Measurements from ENCODE around the gene CDA. TPM values are rescaled to one million over a fixed set of nuclear protein-coding genes. Genes with fewer than 3 reads are reported as not detected.

Gene CDA
- total RNA-seq, 1 donor from 2014 or later: 2.4 TPM

DNA sequence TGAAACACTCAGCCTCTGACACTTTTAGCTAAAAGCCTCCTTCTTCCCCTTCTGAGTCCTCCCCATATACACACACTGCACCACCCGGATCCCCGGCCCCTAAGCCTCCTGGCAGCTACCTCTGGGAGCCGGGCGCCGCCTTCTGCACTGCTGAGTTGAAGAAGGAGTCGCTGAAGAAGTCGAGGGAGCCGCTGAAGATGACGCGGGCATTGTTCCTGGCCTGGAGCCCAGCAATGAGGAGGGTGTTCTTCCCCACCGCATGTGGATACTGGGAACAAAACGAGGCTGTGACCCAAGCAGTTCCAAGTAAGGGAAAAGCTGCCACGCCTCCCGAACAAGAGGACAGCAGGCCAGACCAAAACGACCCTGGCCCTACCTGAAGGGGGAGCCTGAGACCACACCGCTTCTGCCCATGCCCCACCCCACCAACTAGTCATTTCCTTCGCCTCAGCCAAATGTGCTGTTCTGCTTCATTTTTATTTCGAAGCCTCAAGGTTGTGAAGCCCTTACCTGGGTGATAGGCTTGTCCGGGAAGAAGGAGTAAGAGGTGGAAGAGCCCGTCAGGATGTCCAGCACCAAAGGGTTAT lies 65.3 kb downstream of the CDA start:
- DNase-seq: no peak

DNA sequence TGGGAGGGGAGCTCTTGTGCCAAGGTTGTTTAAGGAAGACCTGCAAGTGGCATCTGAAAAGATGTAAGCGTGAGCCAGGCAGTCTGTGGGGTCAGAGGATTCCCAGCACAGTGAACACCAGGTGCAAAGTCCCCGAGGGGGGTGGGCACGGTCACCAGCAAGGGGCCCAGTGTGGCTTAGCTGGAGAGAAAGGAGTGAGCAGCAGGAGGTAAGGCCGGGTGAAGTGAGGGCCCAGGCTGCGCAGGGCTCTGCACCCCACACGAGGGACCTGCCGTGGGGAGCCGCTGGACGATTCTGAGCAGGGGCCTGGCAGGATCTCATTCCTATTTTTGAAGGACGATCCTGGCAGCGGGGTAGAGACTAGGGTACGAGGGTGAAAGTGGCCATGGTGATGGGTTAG lies 68.1 kb downstream of the CDA start:
- DNase-seq: no peak

DNA sequence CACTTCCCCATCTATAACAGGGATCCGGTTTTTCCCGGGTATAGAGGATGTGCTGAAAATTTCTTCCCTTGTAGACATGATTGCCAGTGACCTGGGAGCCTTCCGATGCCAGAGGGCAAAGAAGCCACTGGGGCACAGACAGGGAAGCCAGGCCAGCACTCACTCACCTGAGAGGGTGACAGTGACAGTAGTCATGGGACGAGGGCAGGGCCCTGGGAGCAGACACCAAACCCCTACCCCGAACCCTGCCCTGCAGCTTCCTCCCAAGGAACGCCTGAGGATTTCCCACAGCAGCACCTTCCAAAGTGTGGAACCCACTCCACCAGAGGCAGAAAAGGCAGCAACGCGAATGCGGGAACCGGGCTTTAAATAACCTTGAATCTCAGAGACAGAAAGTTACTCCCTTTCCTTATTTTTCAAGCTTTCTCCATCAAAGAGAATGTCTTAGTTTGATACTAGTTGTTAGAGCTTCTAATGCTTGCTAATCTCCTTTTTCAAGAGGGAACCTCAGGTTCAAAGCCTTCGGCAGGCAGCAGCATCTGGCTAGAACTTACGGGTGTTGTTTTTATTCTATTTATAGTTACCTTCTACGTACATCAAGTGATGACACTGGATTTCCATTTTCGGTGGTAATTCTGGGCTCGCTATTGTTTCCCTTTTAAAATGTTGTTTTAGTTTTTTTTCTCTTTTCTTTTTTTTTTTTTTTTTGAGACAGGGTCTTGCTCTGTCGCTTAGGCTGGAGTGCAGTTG lies 69.4 kb downstream of the CDA start:
- no peak for DNase-seq

DNA sequence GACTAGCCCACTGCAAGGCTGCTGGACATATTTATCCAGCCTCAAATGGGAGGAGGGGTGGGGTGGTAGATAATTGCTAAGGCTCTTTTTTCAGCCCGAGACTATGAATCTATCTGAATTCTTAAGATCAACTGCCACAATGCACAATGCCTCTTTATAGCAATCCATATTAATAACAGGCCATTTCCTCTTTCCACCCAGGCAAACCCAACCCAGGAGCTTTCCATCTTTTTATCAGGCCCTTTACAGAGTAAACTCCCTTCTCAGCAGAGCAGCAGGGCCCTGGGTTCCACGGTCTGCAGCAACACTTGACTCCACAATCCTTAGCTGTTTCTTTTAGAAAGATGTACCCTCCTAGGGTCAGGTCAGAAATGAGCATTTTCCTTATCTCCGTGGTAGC lies 71.5 kb downstream of the CDA start:
- DNase-seq: peak; percentile 16

- peak; percentile 38 for DNase-seq
These were observed 71.9 kb downstream of the CDA start for GRCh38 chr1:20660847-20661206.

GRCh38 chr1:20661207-20662109 lies 72.6 kb downstream of the CDA start, which contains the start of gene DDOST:
Gene DDOST, minus strand, starts transcription at chr1:20661369. Its CDS starts 19 bp downstream, at chr1:20661350.
- peak; percentile 98 for DNase-seq

GRCh38 chr1:20662110-20662475 lies 73.2 kb downstream of the CDA start:
- DNase-seq: no peak

- no peak for DNase-seq
These were observed 74.5 kb downstream of the CDA start for GRCh38 chr1:20663365-20663764.

DNA sequence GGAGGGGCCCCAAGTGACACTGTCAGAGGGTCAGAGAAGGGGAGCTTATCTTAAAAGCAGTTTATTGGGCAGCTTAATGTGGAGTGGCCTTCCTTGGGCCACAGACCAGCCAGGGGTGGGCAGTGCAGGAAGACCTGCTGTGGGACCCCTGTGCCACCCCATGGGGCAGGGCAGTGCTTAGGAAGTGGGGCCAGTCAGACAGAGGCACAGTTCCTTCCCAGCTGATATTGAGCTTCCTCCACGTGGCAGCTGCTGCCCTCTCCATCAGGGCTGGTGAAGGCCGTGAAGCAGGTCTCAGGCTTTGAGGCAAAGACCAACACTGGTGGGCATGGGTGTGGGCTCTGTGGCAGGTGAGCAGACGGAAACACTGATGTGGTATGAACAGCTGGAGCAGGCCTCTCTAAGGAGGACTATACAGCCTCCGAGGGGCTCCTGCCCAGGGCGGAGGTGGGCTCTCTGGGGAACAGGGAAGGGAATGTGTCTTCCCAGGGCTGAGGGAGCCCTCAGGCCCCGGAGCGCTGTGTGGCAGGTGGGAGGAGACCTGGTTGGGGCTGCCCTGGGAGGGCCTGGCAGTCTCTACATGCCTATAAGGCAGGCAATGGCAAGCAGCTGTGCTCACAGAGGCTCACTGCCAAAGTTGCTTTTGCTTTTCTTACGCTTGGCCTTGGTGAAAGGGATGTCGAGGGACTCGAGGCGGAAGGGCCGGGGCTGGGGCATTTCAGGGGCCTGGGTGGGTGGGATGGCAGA lies 75.2 kb downstream of the CDA start:
- DNase-seq: no peak

- DNase-seq: peak; percentile 36
These were observed 76.8 kb downstream of the CDA start for GRCh38 chr1:20665726-20666125.

DNA sequence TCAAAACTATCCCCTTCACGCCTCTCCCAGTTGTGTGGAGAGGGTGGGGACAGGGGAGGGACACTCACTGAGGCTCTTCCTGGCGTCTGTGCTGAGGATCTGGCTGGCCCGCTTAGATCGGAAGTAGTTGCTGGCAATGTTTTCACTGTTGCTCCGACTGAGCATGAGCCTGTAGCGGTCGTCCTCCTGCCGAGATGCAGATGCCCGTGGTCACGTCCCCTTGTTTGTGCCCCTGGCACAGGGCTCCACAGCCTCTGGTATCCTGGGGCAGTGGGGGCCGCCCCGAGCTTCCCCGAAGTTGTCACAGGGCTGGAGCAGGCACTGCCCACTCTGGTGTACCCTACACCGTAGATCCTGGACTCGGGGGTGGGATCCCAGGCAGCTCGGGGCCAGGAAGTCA lies 77.2 kb downstream of the CDA start:
- DNase-seq: no peak

- DNase-seq: peak; percentile 41
These were observed 77.9 kb downstream of the CDA start for GRCh38 chr1:20666804-20667203.

Other genes starting within 250 kb of the CDA start
- 3.7 and 7.8 TPM in 2 replicates for gene CAMK2N1, start 102.9 kb upstream of the CDA start, total RNA-seq
- gene MUL1, start 80.9 kb upstream of the CDA start, total RNA-seq: 41.0 and 53.6 TPM in 2 replicates
- gene FAM43B, start 36.5 kb upstream of the CDA start, total RNA-seq: not detected in 2 replicates
- 67.1 and 106 TPM in 2 replicates for gene PINK1, start 44.4 kb downstream of the CDA start, total RNA-seq
- 314 and 417 TPM in 2 replicates for gene DDOST, start 72.3 kb downstream of the CDA start, total RNA-seq
- gene KIF17, start 128.9 kb downstream of the CDA start, total RNA-seq: 32.3 and 39.5 TPM in 2 replicates
- under 0.01 and 0.42 TPM in 2 replicates for gene SH2D5, start 143.6 kb downstream of the CDA start, total RNA-seq
- gene HP1BP3, start 198.2 kb downstream of the CDA start, total RNA-seq: 236 and 322 TPM in 2 replicates

Measured in dermis blood vessel endothelial cell (primary cell).